ENCODE data around the gene LSR. TPM values are rescaled to one million over a fixed set of nuclear protein-coding genes. Genes with fewer than 3 reads are reported as not detected.

LSR gene
- total RNA-seq, 1 donor from 2014 or later: 27.1 TPM

DNA sequence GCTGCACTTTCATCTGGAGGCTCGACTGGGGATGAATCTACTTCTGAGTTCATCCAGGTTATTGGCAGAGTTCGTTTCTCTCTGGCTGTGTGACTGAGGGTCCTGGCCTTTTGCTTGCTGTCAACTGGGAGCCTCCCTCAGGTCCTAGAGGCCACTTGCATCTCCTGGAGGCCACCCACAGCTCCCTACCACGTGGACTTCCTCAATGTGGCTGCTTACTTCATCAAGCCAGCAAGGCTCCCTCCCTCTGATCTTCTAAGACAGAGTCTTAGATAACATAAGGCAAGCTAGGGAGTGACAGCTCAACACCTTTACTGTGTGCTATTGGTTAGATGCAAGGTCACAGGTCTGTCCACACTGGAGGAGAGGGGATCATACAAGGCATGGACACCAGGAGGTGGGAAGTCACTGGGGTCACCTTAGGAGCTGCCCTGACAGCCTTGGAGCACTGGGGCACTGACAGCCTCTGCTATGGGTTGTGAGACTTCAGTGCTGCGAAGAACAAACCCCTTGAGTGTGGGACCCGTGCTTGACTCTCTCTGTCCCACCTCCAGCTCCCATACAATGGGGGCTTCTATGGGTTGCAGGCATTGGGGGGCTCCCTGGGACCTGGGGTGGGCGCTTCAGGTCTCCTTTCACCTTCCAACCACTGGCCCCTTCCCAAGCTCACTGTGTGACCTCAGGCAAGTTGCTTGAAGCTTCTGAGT is 25.6 kb upstream of the LSR start:
- no peaks in the 10 kb centered on the region for H3F3A ChIP-seq (ENCODE audit: low read depth)
- no peak overlapping the region for H3K4me2 ChIP-seq
- no peaks in the 10 kb centered on the region for H3K9me3 ChIP-seq (ENCODE audit: low read depth)
- H3K27me3 ChIP-seq: no peaks in the 10 kb centered on the region
- H3K4me3 ChIP-seq: no peak overlapping the region
- Mint-ChIP-seq H3K9me3 (peaks cover 5% of the 10 kb centered on the region), H3K4me3 (no peak overlapping the region), H3K27ac (no peak overlapping the region), H3K27me3 (ENCODE audit: insufficient read depth, low read depth) (peaks cover 7% of the 10 kb centered on the region), H3K36me3 (no peaks in the 10 kb centered on the region), H3K4me1 (no peaks in the 10 kb centered on the region)
- TF ChIP-seq, protein P1, sequence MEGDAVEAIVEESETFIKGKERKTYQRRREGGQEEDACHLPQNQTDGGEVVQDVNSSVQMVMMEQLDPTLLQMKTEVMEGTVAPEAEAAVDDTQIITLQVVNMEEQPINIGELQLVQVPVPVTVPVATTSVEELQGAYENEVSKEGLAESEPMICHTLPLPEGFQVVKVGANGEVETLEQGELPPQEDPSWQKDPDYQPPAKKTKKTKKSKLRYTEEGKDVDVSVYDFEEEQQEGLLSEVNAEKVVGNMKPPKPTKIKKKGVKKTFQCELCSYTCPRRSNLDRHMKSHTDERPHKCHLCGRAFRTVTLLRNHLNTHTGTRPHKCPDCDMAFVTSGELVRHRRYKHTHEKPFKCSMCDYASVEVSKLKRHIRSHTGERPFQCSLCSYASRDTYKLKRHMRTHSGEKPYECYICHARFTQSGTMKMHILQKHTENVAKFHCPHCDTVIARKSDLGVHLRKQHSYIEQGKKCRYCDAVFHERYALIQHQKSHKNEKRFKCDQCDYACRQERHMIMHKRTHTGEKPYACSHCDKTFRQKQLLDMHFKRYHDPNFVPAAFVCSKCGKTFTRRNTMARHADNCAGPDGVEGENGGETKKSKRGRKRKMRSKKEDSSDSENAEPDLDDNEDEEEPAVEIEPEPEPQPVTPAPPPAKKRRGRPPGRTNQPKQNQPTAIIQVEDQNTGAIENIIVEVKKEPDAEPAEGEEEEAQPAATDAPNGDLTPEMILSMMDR (IDR thresholded peaks at IDR 0.05): no peak
- TF ChIP-seq EZH2 (IDR thresholded peaks at IDR 0.05) (no peak), EZH2phosphoT487 (IDR thresholded peaks at IDR 0.05) (no peak)
- no peaks in the 10 kb centered on the region for H3K79me2 ChIP-seq (ENCODE audit: low read depth)
- no peaks in the 10 kb centered on the region for H3K4me1 ChIP-seq
- no peaks in the 10 kb centered on the region for H4K20me1 ChIP-seq (ENCODE audit: low read depth)
- no peak overlapping the region for H2AFZ ChIP-seq (replicated peaks)
- no peak overlapping the region for H3K27ac ChIP-seq
- H3K36me3 ChIP-seq: no peaks in the 10 kb centered on the region
- no peak overlapping the region for H3K9ac ChIP-seq
- DNase-seq (ENCODE audit: low spot score): no peak

DNA sequence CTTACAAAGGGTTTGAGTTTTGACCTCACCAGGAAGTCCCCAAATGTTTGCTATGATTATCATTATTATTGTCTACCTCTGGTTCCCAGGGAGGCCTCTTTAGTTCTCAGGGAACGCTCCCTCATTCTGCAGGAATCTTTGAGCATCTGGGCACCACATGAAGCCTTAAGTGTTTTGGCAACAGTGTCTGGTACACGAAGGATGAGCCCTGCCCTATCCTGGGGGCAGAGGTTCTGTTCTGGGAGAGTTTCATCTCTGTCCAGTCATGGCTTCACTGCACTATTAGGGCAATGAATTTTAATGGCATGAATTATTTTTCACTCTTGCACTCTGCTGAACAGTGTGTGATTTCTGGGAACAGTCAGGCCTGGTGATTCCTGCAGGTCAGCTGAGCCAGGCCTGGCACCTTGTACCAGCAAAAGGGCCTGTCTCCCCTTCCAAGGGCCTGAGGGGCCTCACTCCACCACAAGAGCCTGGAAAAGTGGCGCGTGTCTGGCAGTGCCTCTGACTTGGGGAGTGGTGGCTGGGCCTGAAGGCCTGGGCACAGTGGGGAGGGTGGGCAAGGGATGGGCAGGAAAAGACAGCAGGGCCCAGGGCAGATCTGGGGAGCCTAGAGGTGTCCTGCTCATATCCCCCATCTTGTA is 24.8 kb upstream of the LSR start:
- no peaks in the 10 kb centered on the region for H3K36me3 ChIP-seq
- no peaks in the 10 kb centered on the region for H4K20me1 ChIP-seq (ENCODE audit: low read depth)
- H3K36me3 Mint-ChIP-seq: no peaks in the 10 kb centered on the region
- H3K4me1 ChIP-seq: no peaks in the 10 kb centered on the region
- H3K4me3 Mint-ChIP-seq: no peak overlapping the region
- no peak overlapping the region for H3K4me2 ChIP-seq
- no peak for TF ChIP-seq EZH2 (IDR thresholded peaks at IDR 0.05)
- TF ChIP-seq, protein P1 (IDR thresholded peaks at IDR 0.05): no peak
- no peak for TF ChIP-seq EZH2phosphoT487 (IDR thresholded peaks at IDR 0.05)
- H2AFZ ChIP-seq (replicated peaks): no peak overlapping the region
- H3F3A ChIP-seq (ENCODE audit: low read depth): no peaks in the 10 kb centered on the region
- H3K4me1 Mint-ChIP-seq: no peaks in the 10 kb centered on the region
- peaks cover 5% of the 10 kb centered on the region for H3K9me3 Mint-ChIP-seq
- H3K4me3 ChIP-seq: no peak overlapping the region
- H3K9ac ChIP-seq: no peak overlapping the region
- no peak for DNase-seq (ENCODE audit: low spot score)
- no peaks in the 10 kb centered on the region for H3K79me2 ChIP-seq (ENCODE audit: low read depth)
- H3K27ac ChIP-seq: no peak overlapping the region
- H3K27me3 Mint-ChIP-seq (ENCODE audit: insufficient read depth, low read depth): peaks cover 7% of the 10 kb centered on the region
- H3K27ac Mint-ChIP-seq: no peak overlapping the region
- H3K9me3 ChIP-seq (ENCODE audit: low read depth): no peaks in the 10 kb centered on the region
- H3K27me3 ChIP-seq: no peaks in the 10 kb centered on the region

DNA sequence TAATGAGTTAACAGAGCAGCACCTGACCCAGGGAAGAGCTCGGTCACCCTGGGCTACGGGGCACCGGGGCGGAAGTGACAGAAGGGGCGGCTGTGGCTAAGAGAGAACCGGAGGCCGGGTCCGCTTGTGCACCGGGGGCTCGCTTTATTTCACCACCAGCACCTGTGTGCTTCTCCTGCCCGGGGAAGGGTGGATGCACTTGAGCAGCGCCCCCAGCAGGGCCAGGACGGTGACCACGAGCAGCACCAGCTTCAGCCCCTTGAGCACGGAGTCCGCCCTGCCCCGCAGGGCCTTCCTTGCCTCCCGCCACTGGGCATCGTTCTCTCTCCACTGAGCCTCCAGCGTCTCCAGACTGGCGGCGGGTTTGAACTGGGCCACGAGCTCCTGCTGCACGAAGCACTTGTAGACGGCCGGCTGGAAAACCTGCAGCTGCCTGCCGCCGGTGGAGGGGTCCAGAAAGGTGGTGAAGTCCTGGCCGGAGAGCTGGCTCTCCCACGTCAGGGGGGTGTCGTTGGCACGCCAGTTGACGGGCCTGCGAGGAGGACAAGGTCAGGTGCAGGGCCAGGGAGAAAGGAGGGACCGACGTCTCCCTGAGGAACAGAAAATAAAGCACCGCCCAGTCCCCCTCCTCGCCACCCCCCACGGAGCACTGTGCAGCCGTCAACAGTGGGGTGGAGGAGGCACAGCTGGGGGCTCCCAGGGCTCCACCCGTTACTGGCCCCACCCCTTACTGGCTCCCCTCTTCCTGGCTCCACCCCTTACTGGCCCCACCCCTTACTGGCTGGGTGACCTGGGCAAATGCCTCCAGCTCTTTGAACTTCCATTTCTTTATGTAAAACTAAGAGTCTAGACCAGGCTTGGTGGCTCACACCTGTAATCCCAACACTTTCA is 23.9 kb upstream of the LSR start:
- Histone ChIP-seq H3K4me3 (no peak overlapping the region), H3K79me2 (ENCODE audit: low read depth) (no peaks in the 10 kb centered on the region), H3F3A (ENCODE audit: low read depth) (no peaks in the 10 kb centered on the region), H3K4me2 (no peak overlapping the region), H3K9ac (no peak overlapping the region), H4K20me1 (ENCODE audit: low read depth) (no peaks in the 10 kb centered on the region), H3K4me1 (no peaks in the 10 kb centered on the region), H3K9me3 (ENCODE audit: low read depth) (no peaks in the 10 kb centered on the region), H2AFZ (replicated peaks) (no peak overlapping the region), H3K27ac (no peak overlapping the region), H3K27me3 (no peaks in the 10 kb centered on the region), H3K36me3 (no peaks in the 10 kb centered on the region)
- no peak for DNase-seq (ENCODE audit: low spot score)
- Mint-ChIP-seq H3K36me3 (no peaks in the 10 kb centered on the region), H3K27me3 (ENCODE audit: insufficient read depth, low read depth) (peaks cover 7% of the 10 kb centered on the region), H3K9me3 (no peaks in the 10 kb centered on the region), H3K27ac (no peak overlapping the region), H3K4me1 (no peaks in the 10 kb centered on the region), H3K4me3 (no peak overlapping the region)
- TF ChIP-seq EZH2 (IDR thresholded peaks at IDR 0.05): no peak
- TF ChIP-seq, protein P1 (IDR thresholded peaks at IDR 0.05): peak; percentile 9
- no peak for TF ChIP-seq EZH2phosphoT487 (IDR thresholded peaks at IDR 0.05)

Measured in neural progenitor cell (in vitro differentiated cells).